CD14-positive monocyte (primary cell): ENCODE measurements around the gene SYPL1. TPM values are rescaled to one million over a fixed set of nuclear protein-coding genes. Genes with fewer than 3 reads are reported as not detected.

ENCODE experiments used
- DNase-seq, 3 donors: peaks; one replicate each; pipeline ENCODE4 v3.0.0-alpha.2; 2011 to 2022
- H2AFZ ChIP-seq: 2 replicates; pipeline ENCODE4 v1.6.0; 2012; ENCODE audit warnings: mild to moderate bottlenecking, low read depth, low read length, inconsistent platforms; ENCODE audit not compliant: insufficient read depth, poor library complexity, severe bottlenecking
- H3K27ac ChIP-seq, 2 donors: 1 replicate in 1 of 2; 2 replicates in 1 of 2; pipeline ENCODE4 v1.5.1; 2012 to 2013; ENCODE audit warnings: low read length in 2 of 2, control low read depth in 1 of 2, inconsistent platforms in 1 of 2, low read depth in 1 of 2, mild to moderate bottlenecking in 1 of 2
- H3K27me3 ChIP-seq, 2 donors: one replicate each; pipeline versions ENCODE4 v1.6.0 to v1.6.1; 2011 to 2013; ENCODE audit warnings: low read length in 2 of 2; ENCODE audit not compliant: control insufficient read depth in 2 of 2, insufficient read depth in 2 of 2
- H3K36me3 ChIP-seq, 2 donors: replicated peaks in 1 of 2; 1 replicate in 1 of 2; 2 replicates in 1 of 2; pipeline versions ENCODE4 v1.5.1 to v1.6.1; 2012 to 2013; ENCODE audit warnings: low read length in 2 of 2, control low read depth in 1 of 2, inconsistent platforms in 1 of 2, mild to moderate bottlenecking in 1 of 2; ENCODE audit not compliant: insufficient read depth in 2 of 2, control insufficient read depth in 1 of 2
- H3K4me1 ChIP-seq, 2 donors: 1 replicate in 1 of 2; 2 replicates in 1 of 2; pipeline versions ENCODE4 v1.5.1 to v1.6.1; 2012 to 2013; ENCODE audit warnings: low read length in 2 of 2, control low read depth in 1 of 2, inconsistent platforms in 1 of 2, mild to moderate bottlenecking in 1 of 2, moderate library complexity in 1 of 2; ENCODE audit not compliant: insufficient read depth in 2 of 2, control insufficient read depth in 1 of 2
- H3K4me2 ChIP-seq: replicated peaks from 2 replicates; pipeline ENCODE3; 2012; ENCODE audit warnings: low read length, moderate library complexity, mild to moderate bottlenecking; ENCODE audit not compliant: poor library complexity, severe bottlenecking; ENCODE audit errors: extremely low read depth
- H3K4me3 ChIP-seq, 3 experiments: fragments of 200-600 bp in 1 of 3; sonication (generic) in 1 of 3; replicated peaks in 1 of 3; 1 replicate in 2 of 3; 2 replicates in 1 of 3; pipeline ENCODE4 v1.5.1; 2011 to 2013; ENCODE audit warnings: low read length in 3 of 3, mild to moderate bottlenecking in 3 of 3, control low read depth in 2 of 3, low read depth in 2 of 3, inconsistent platforms in 1 of 3, moderate library complexity in 1 of 3
- H3K79me2 ChIP-seq: 2 replicates; pipeline ENCODE4 v1.6.0; 2012; ENCODE audit warnings: mild to moderate bottlenecking, control low read depth, inconsistent platforms, low read length, moderate library complexity; ENCODE audit not compliant: insufficient read depth
- H3K9ac ChIP-seq: 2 replicates; pipeline ENCODE4 v1.6.0; 2017; ENCODE audit warnings: low read length, mild to moderate bottlenecking; ENCODE audit not compliant: insufficient read depth, poor library complexity, severe bottlenecking
- H3K9me3 ChIP-seq, 2 donors: replicated peaks in 1 of 2; 1 replicate in 1 of 2; 2 replicates in 1 of 2; pipeline versions ENCODE4 v1.5.1 to v1.6.1; 2012 to 2013; ENCODE audit warnings: low read length in 2 of 2, control low read depth in 1 of 2; ENCODE audit not compliant: control insufficient read depth in 1 of 2, insufficient read depth in 1 of 2
- H4K20me1 ChIP-seq: 2 replicates; pipeline ENCODE4 v1.6.0; 2012; ENCODE audit warnings: mild to moderate bottlenecking, low read length, control low read depth, moderate library complexity; ENCODE audit not compliant: insufficient read depth
- H3K27ac Mint-ChIP-seq, 7 donors: one replicate each; pipeline ENCODE4 v1.8.0; 2020; ENCODE audit warnings: mild to moderate bottlenecking in 7 of 7, mixed read lengths in 7 of 7, moderate library complexity in 6 of 7, inconsistent platforms in 2 of 7
- H3K27me3 Mint-ChIP-seq, 3 donors: one replicate each; pipeline ENCODE4 v1.8.0; 2021 to 2022; ENCODE audit warnings: low read depth in 3 of 3, mild to moderate bottlenecking in 3 of 3, mixed read lengths in 3 of 3, moderate library complexity in 3 of 3, inconsistent platforms in 1 of 3
- H3K36me3 Mint-ChIP-seq, 2 donors: one replicate each; pipeline ENCODE4 v1.8.0; 2020; ENCODE audit warnings: mixed read lengths in 2 of 2, inconsistent platforms in 1 of 2, mild to moderate bottlenecking in 1 of 2
- H3K4me1 Mint-ChIP-seq: one replicate; pipeline ENCODE4 v1.8.0; 2020; ENCODE audit warnings: mild to moderate bottlenecking, mixed read lengths
- H3K4me3 Mint-ChIP-seq, 2 donors: one replicate each; pipeline ENCODE4 v1.8.0; 2020; ENCODE audit warnings: mild to moderate bottlenecking in 2 of 2, mixed read lengths in 2 of 2, moderate library complexity in 1 of 2
- H3K9me3 Mint-ChIP-seq, 7 donors: one replicate each; pipeline ENCODE4 v1.8.0; 2020 to 2022; ENCODE audit warnings: mixed read lengths in 7 of 7, mild to moderate bottlenecking in 6 of 7, moderate library complexity in 6 of 7, inconsistent platforms in 2 of 7
- WGBS: methylation state at CpG from one replicate; pipeline ENCODE4 v1.1.5; 2013; ENCODE audit warnings: missing lambda C conversion rate; ENCODE audit not compliant: insufficient coverage; 5-methylcytosine and 5-hydroxymethylcytosine counted together
- intact Hi-C, 2 donors: fragments of 100-400 bp; cut with micrococcal nuclease; formaldehyde crosslinking; loops; one replicate each; pipeline versions ENCODE4 v1.15.0 to v1.15.1; 2023
- polyA plus RNA-seq, 3 donors: library from polyadenylated mRNA; depleted of rRNA in 1 of 3; unstranded in 2 of 3; stranded (reverse) in 1 of 3; fragments of 300-500 nt in 2 of 3; fragments of >200 nt in 1 of 3; fragmentation: Illumina TruSeq in 2 of 3; gene quantifications; 1 replicate in 2 of 3; 2 replicates in 1 of 3; pipeline ENCODE4 v1.2.3, GENCODE V29; 2012 to 2021
- TF ChIP-seq, protein P1 (sequence below): fragments of 200-600 bp; IDR thresholded peaks from one replicate; pipeline ENCODE4 v1.8.0; 2022; ENCODE audit warnings: antibody characterized with exemption, mild to moderate bottlenecking

SYPL1 gene
- polyA plus RNA-seq, 3 donors, result 22.3 to 82.1 (median 64.7) TPM

DNA sequence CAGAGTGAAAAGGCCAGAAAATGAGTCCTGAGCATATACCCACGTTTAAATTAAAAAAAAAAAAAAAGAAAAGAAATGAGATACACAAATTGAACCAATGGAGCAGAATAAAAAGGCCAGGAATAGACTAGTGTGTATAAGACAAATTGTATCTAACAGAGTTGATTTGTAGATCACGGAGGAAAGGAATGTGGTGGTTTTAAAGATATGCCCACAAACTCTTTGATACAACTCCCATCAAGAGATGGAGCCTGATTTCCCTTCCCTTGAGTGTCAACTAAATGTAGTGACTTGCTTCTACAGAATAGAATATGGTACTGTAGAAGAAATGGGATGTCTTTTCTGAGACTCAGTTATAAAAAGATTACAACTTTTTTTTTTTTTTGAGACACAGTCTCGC lies 10.4 kb downstream of the SYPL1 start:
- Mint-ChIP-seq H3K4me1 (peaks cover 17% of the 10 kb centered on the region), H3K36me3 (peaks cover 20 to 38% of the 10 kb centered on the region in 2 donors), H3K4me3 (no peak overlapping the region), H3K9me3 (no peaks in the 10 kb centered on the region), H3K27ac (no peak overlapping the region), H3K27me3 (no peaks in the 10 kb centered on the region)
- no peak overlapping the region for H3K4me2 ChIP-seq
- H3K27me3 ChIP-seq, result no peaks in the 10 kb centered on the region
- no peaks in the 10 kb centered on the region for H3K4me1 ChIP-seq
- DNase-seq, result no peak
- peaks cover 21 to 25% of the 10 kb centered on the region in 2 donors for H3K36me3 ChIP-seq
- intact Hi-C loops, result no loop called here
- TF ChIP-seq, protein P1, sequence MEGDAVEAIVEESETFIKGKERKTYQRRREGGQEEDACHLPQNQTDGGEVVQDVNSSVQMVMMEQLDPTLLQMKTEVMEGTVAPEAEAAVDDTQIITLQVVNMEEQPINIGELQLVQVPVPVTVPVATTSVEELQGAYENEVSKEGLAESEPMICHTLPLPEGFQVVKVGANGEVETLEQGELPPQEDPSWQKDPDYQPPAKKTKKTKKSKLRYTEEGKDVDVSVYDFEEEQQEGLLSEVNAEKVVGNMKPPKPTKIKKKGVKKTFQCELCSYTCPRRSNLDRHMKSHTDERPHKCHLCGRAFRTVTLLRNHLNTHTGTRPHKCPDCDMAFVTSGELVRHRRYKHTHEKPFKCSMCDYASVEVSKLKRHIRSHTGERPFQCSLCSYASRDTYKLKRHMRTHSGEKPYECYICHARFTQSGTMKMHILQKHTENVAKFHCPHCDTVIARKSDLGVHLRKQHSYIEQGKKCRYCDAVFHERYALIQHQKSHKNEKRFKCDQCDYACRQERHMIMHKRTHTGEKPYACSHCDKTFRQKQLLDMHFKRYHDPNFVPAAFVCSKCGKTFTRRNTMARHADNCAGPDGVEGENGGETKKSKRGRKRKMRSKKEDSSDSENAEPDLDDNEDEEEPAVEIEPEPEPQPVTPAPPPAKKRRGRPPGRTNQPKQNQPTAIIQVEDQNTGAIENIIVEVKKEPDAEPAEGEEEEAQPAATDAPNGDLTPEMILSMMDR, result no peak
- H3K9me3 ChIP-seq, result no peaks in the 10 kb centered on the region
- no peak overlapping the region for H2AFZ ChIP-seq
- H3K27ac ChIP-seq, result no peak overlapping the region
- no peak overlapping the region for H3K9ac ChIP-seq
- WGBS, result no CpG with 5 or more reads among the region's 3 CpGs
- H4K20me1 ChIP-seq, result peaks cover 88% of the 10 kb centered on the region
- no peak overlapping the region for H3K4me3 ChIP-seq
- H3K79me2 ChIP-seq, result peaks cover 82% of the 10 kb centered on the region

DNA sequence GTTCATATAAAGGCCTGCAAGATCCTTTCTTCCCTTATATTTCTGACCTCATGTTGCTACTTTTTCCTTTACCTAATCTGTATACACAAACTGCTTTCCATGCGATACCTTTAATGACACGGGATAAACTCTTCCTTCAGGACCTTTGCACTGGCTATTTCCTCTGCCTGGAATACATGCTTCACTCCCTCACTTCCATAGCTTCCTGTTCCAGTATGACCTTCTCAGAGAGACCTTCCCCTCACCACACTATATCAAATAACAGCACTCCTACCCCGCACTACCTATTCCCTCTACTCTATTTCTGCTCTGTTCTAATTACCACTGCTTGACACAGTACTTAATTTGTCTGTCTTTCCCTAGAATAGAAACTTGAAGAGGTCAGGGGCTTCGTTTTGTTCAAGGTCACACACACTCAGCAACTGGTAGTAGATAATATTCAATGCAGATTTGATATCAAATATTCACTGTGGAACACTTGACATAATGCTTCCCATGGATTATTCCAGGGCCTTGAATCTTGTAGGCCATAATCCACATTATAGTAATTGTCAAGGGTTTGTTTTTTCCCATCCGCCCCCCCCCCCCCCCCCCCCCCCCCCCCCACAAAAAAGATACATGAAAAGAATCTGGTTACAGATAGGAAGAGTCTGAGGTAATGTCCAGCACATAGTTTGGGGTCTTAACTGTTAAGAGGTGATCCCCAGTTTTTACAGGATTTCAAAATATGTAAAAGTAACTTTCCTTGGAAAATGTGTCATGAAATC lies 11.1 kb downstream of the SYPL1 start:
- Histone ChIP-seq H4K20me1 (peaks cover 81% of the 10 kb centered on the region), H3K27ac (no peak overlapping the region), H3K4me3 (no peak overlapping the region), H2AFZ (no peak overlapping the region), H3K9ac (no peak overlapping the region), H3K9me3 (no peaks in the 10 kb centered on the region), H3K36me3 (peaks cover 28 to 31% of the 10 kb centered on the region in 2 donors), H3K79me2 (peaks cover 75% of the 10 kb centered on the region), H3K4me2 (no peak overlapping the region), H3K27me3 (no peaks in the 10 kb centered on the region), H3K4me1 (no peaks in the 10 kb centered on the region)
- TF ChIP-seq, protein P1, result no peak
- H3K27me3 Mint-ChIP-seq, result no peaks in the 10 kb centered on the region
- no peak for DNase-seq
- no peak overlapping the region for H3K27ac Mint-ChIP-seq
- 76% methylated on average over 2 of the region's 5 CpGs for WGBS
- no peaks in the 10 kb centered on the region for H3K9me3 Mint-ChIP-seq
- intact Hi-C loops, result no loop called here
- H3K4me3 Mint-ChIP-seq, result no peak overlapping the region
- peaks cover 27 to 40% of the 10 kb centered on the region in 2 donors for H3K36me3 Mint-ChIP-seq
- peaks cover 17% of the 10 kb centered on the region for H3K4me1 Mint-ChIP-seq
